IMR-90 (cell line): Measurements from ENCODE around the gene TMEM14A. TPM values are rescaled to one million over a fixed set of nuclear protein-coding genes. Genes with fewer than 3 reads are reported as not detected.

Source experiments
- ATAC-seq: fragments of 200-7000 bp; cut with Tn5 transposase; 2 replicates; pipeline ENCODE4 v1.9.1; 2020; ENCODE audit warnings: low read depth, mild to moderate bottlenecking, moderate library complexity
- BruUV-seq: library from RNA; stranded (reverse); fragments of 400-500 nt; replicated peaks from 2 replicates; lab custom pipeline; 2021; lab: Mats Ljungman, UMichigan
- CTCF ChIA-PET: fragments of 300-600 bp; formaldehyde crosslinking; extraction: SDS; loops from one replicate; lab custom pipeline; 2021; ENCODE audit warnings: antibody characterized with exemption; lab: Yijun Ruan, JAX
- POLR2A ChIA-PET: fragments of 300-600 bp; sonication (Branson Sonifier 250); formaldehyde crosslinking; loops from one replicate; lab custom pipeline; 2022; ENCODE audit warnings: antibody characterized with exemption; ENCODE audit not compliant: unreplicated experiment; lab: Charles Lee
- DNase-seq: peaks from one replicate; pipeline ENCODE4 v3.0.0; 2013
- H2AFZ ChIP-seq: replicated peaks from 2 replicates; pipeline ENCODE3; 2013; ENCODE audit warnings: low read length, mild to moderate bottlenecking; ENCODE audit not compliant: poor library complexity
- H2AK5ac ChIP-seq: 2 replicates; pipeline ENCODE4 v1.6.1; 2013; ENCODE audit warnings: low read depth, low read length, inconsistent platforms
- H2AK9ac ChIP-seq: replicated peaks from 2 replicates; pipeline ENCODE3; 2013; ENCODE audit warnings: mild to moderate bottlenecking, low read depth, low read length, moderate library complexity; ENCODE audit not compliant: poor library complexity
- H2BK120ac ChIP-seq: 2 replicates; pipeline ENCODE4 v1.6.1; 2013; ENCODE audit warnings: low read depth, low read length, inconsistent platforms
- H2BK15ac ChIP-seq: 3 replicates; pipeline ENCODE4 v1.6.1; 2013; ENCODE audit warnings: low read depth, low read length, inconsistent platforms
- H2BK20ac ChIP-seq: 2 replicates; pipeline ENCODE4 v1.6.1; 2013; ENCODE audit warnings: low read depth, mild to moderate bottlenecking, inconsistent platforms, low read length, moderate library complexity
- H2BK5ac ChIP-seq: 2 replicates; pipeline ENCODE4 v1.6.1; 2013; ENCODE audit warnings: mild to moderate bottlenecking, low read depth, low read length, inconsistent platforms; ENCODE audit not compliant: poor library complexity, severe bottlenecking
- H3K14ac ChIP-seq: replicated peaks from 2 replicates; pipeline ENCODE4 v1.6.1; 2013; ENCODE audit warnings: low read depth, low read length, inconsistent platforms
- H3K18ac ChIP-seq: 2 replicates; pipeline ENCODE4 v1.6.1; 2013; ENCODE audit warnings: low read depth, low read length, control low read depth
- H3K23ac ChIP-seq: 2 replicates; pipeline ENCODE4 v1.6.1; 2013; ENCODE audit warnings: low read depth, low read length, inconsistent platforms
- H3K27ac ChIP-seq: 2 replicates; pipeline ENCODE4 v1.5.1; 2013; ENCODE audit warnings: mild to moderate bottlenecking, control low read depth, low read length; ENCODE audit not compliant: insufficient read depth
- H3K27me3 ChIP-seq: 2 replicates; pipeline ENCODE4 v1.6.1; 2013; ENCODE audit warnings: low read length; ENCODE audit not compliant: control insufficient read depth, insufficient read depth
- H3K36me3 ChIP-seq: 2 replicates; pipeline ENCODE4 v1.6.1; 2013; ENCODE audit warnings: low read length, mixed read lengths; ENCODE audit not compliant: control insufficient read depth, insufficient read depth
- H3K4ac ChIP-seq: 2 replicates; pipeline ENCODE4 v1.6.1; 2013; ENCODE audit warnings: low read depth, low read length, inconsistent platforms
- H3K4me1 ChIP-seq: 2 replicates; pipeline ENCODE4 v1.6.1; 2013; ENCODE audit warnings: low read length, mixed read lengths; ENCODE audit not compliant: control insufficient read depth, insufficient read depth
- H3K4me2 ChIP-seq: 2 replicates; pipeline ENCODE4 v1.6.1; 2013; ENCODE audit warnings: low read depth, mild to moderate bottlenecking, control low read depth, low read length, moderate library complexity
- H3K4me3 ChIP-seq: 2 replicates; pipeline ENCODE4 v1.5.1; 2013; ENCODE audit warnings: low read depth, mild to moderate bottlenecking, control low read depth, low read length, moderate library complexity; ENCODE audit not compliant: insufficient read depth
- H3K56ac ChIP-seq: 2 replicates; pipeline ENCODE4 v1.6.1; 2013; ENCODE audit warnings: low read length, inconsistent platforms; ENCODE audit not compliant: insufficient read depth; ENCODE audit errors: extremely low read depth
- H3K79me1 ChIP-seq, 2 experiments: 2 replicates each; pipeline ENCODE4 v1.6.1; 2013; ENCODE audit warnings: low read length in 2 of 2, inconsistent platforms in 1 of 2, low read depth in 1 of 2
- H3K9ac ChIP-seq: 2 replicates; pipeline ENCODE4 v1.6.1; 2013; ENCODE audit warnings: low read depth, low read length, control low read depth
- H3K9me1 ChIP-seq: 2 replicates; pipeline ENCODE4 v1.6.1; 2013; ENCODE audit warnings: low read length, inconsistent platforms; ENCODE audit not compliant: insufficient read depth
- H3K9me3 ChIP-seq: 2 replicates; pipeline ENCODE4 v1.6.1; 2013; ENCODE audit warnings: low read length; ENCODE audit not compliant: control insufficient read depth, insufficient read depth
- H4K20me1 ChIP-seq: 2 replicates; pipeline ENCODE4 v1.6.1; 2013; ENCODE audit warnings: low read length, inconsistent platforms; ENCODE audit not compliant: insufficient read depth
- H4K5ac ChIP-seq: 2 replicates; pipeline ENCODE4 v1.6.1; 2013; ENCODE audit warnings: mild to moderate bottlenecking, low read depth, low read length, control low read depth
- H4K8ac ChIP-seq, 2 experiments: 2 replicates each; pipeline ENCODE4 v1.6.1; 2013; ENCODE audit warnings: low read depth in 2 of 2, low read length in 2 of 2, control low read depth in 1 of 2, inconsistent platforms in 1 of 2
- H4K91ac ChIP-seq: 2 replicates; pipeline ENCODE4 v1.6.1; 2013; ENCODE audit warnings: low read depth, low read length, inconsistent platforms; ENCODE audit not compliant: insufficient read depth
- CEBPB ChIP-seq: IDR thresholded peaks from 2 replicates; pipeline ENCODE4 v1.6.1; 2012; ENCODE audit warnings: low read depth, low read length, improper control_type of control experiment
- FOS ChIP-seq: fragments of 150-350 bp; IDR thresholded peaks from 2 replicates; pipeline ENCODE4 v1.6.1; 2016; ENCODE audit warnings: low read depth, low read length
- NFE2L2 ChIP-seq: fragments of 150-350 bp; IDR thresholded peaks from 2 replicates; pipeline ENCODE4 v1.6.1; 2016; ENCODE audit warnings: low read depth, mild to moderate bottlenecking, low read length
- RAD21 ChIP-seq: IDR thresholded peaks from 2 replicates; pipeline ENCODE4 v1.6.1; 2012; ENCODE audit warnings: low read length, improper control_type of control experiment
- WGBS, 2 experiments: methylation state at CpG; one replicate each; pipeline versions ENCODE4 v1.1.5 to v1.1.7; 2013; ENCODE audit warnings: missing lambda C conversion rate in 2 of 2; ENCODE audit not compliant: insufficient read length in 1 of 2; ENCODE audit errors: extremely low coverage in 2 of 2; 5-methylcytosine and 5-hydroxymethylcytosine counted together
- dilution Hi-C: fragments of 300-500 bp; cut with HindIII; formaldehyde crosslinking; loops from one replicate; pipeline ENCODE4 v1.14.3; 2018; ENCODE audit warnings: low sequenced_read_pairs; ENCODE audit not compliant: unreplicated experiment
- in situ Hi-C: fragments of 300-500 bp; cut with MboI; formaldehyde crosslinking; loops from 3 replicates; pipeline ENCODE4 v1.14.3; 2019; ENCODE audit warnings: low sequenced_read_pairs, inconsistent platforms, mixed read lengths
- intact Hi-C: fragments of 100-400 bp; cut with micrococcal nuclease; formaldehyde crosslinking; loops from 2 replicates; pipeline ENCODE4 v1.10.0; 2022
- polyA plus RNA-seq, 3 experiments: library from polyadenylated mRNA; depleted of rRNA; stranded (reverse); fragments of >200 nt; gene quantifications; 2 replicates each; pipeline ENCODE4 v1.2.3, GENCODE V29; 2012; ENCODE audit warnings: low replicate concordance in 1 of 3
- total RNA-seq: library from RNA; depleted of rRNA; stranded (reverse); fragments of >200 nt; gene quantifications from 2 replicates; pipeline ENCODE4 v1.2.3, GENCODE V29; 2012

Gene TMEM14A
- total and polyA plus RNA-seq, 2 of the 4 experiments (the other 2 are of a cell fraction): 18.5 to 25.1 TPM

- H3K23ac ChIP-seq: no peak overlapping the region
- no peak overlapping the region for H3K4ac ChIP-seq
- dilution Hi-C loops: no loop called here
- no peak overlapping the region for H3K27ac ChIP-seq
- DNase-seq (no peak), ATAC-seq (no peak)
- H4K5ac ChIP-seq: no peak overlapping the region
- H3K14ac ChIP-seq: no peak overlapping the region
- no peak overlapping the region for H2BK20ac ChIP-seq
- H4K8ac ChIP-seq: no peak overlapping the region
- H4K91ac ChIP-seq: no peak overlapping the region
- H3K36me3 ChIP-seq: no peaks in the 10 kb centered on the region
- H2AK9ac ChIP-seq: no peak overlapping the region
- no peaks in the 10 kb centered on the region for H3K79me1 ChIP-seq
- no peak overlapping the region for H2AK5ac ChIP-seq
- H3K56ac ChIP-seq: no peak overlapping the region
- H3K9me1 ChIP-seq: peaks cover 8% of the 10 kb centered on the region
- no peaks in the 10 kb centered on the region for H4K20me1 ChIP-seq
- ChIA-PET POLR2A (no interaction called here), CTCF (interaction anchor here (2.9 kb wide), 1 partner anchor 10 kb away, joined by 14 read pairs; no protein-coding TSS in a partner anchor)
- TF ChIP-seq RAD21 (no peak), FOS (no peak), NFE2L2 (no peak), CEBPB (no peak)
- H3K18ac ChIP-seq: no peak overlapping the region
- no peak overlapping the region for H2BK15ac ChIP-seq
- intact Hi-C loops: no loop called here
- H3K4me1 ChIP-seq: peaks cover 8% of the 10 kb centered on the region
- no peaks in the 10 kb centered on the region for H3K9me3 ChIP-seq
- BruUV-seq: no TSS peak
- no peak overlapping the region for H3K4me2 ChIP-seq
- no peak overlapping the region for H2BK120ac ChIP-seq
- in situ Hi-C loops: loop anchor here (10.0 kb wide), 1 partner anchor 128 kb away; no protein-coding TSS in a partner anchor
- H3K9ac ChIP-seq: no peak overlapping the region
- H3K4me3 ChIP-seq: no peak overlapping the region
- no peak overlapping the region for H2BK5ac ChIP-seq
- H3K27me3 ChIP-seq: no peaks in the 10 kb centered on the region
- no CpG with 5 or more reads among the region's 2 CpGs for WGBS, 2 experiments
- no peak overlapping the region for H2AFZ ChIP-seq
Measured at GRCh38 chr6:52642368-52642767, 28.5 kb upstream of the TMEM14A start.
